Vagina (tissue), 2 donors: ENCODE measurements around the gene PCGF1. TPM values are rescaled to one million over a fixed set of nuclear protein-coding genes. Genes with fewer than 3 reads are reported as not detected.

ENCODE experiments used
- DNase-seq, 2 donors: peaks; one replicate each; pipeline ENCODE4 v3.0.0-alpha.2; 2017; ENCODE audit errors: extremely low spot score in 2 of 2
- H3K27ac ChIP-seq: fragments of 200-600 bp; sonication (generic); one replicate; pipeline ENCODE4 v1.5.1; 2019
- H3K27me3 ChIP-seq: fragments of 200-600 bp; sonication (generic); one replicate; pipeline ENCODE4 v1.5.1; 2019
- H3K36me3 ChIP-seq, 2 donors: fragments of 200-600 bp; sonication (generic); one replicate each; pipeline ENCODE4 v1.5.1; 2017 to 2019
- H3K4me1 ChIP-seq: fragments of 200-600 bp; sonication (generic); one replicate; pipeline ENCODE4 v1.5.1; 2019
- H3K4me3 ChIP-seq, 2 donors: fragments of 200-600 bp; sonication (generic); 1 replicate in 1 of 2; 2 replicates in 1 of 2; pipeline ENCODE4 v1.5.1; 2016 to 2019
- H3K9me3 ChIP-seq: fragments of 200-600 bp; sonication (generic); one replicate; pipeline ENCODE4 v1.5.1; 2019
- POLR2A ChIP-seq, 2 donors: fragments of 450-650 bp; IDR thresholded peaks; one replicate each; pipeline ENCODE4 v1.6.1; 2017; ENCODE audit warnings: antibody characterized with exemption in 2 of 2, mild to moderate bottlenecking in 2 of 2, moderate library complexity in 2 of 2
- POLR2AphosphoS5 ChIP-seq, 2 donors: sonication (generic); formaldehyde crosslinking; IDR thresholded peaks; one replicate each; pipeline ENCODE4 v1.9.0; 2017; ENCODE audit warnings: antibody characterized with exemption in 2 of 2, mild to moderate bottlenecking in 2 of 2, low read depth in 1 of 2; ENCODE audit not compliant: insufficient read depth in 1 of 2
- intact Hi-C: fragments of 100-400 bp; cut with DNase I; formaldehyde crosslinking; loops from one replicate; pipeline ENCODE4 v1.15.1; 2023
- total RNA-seq: library from RNA; depleted of rRNA; stranded (reverse); fragments of >200 nt; gene quantifications from one replicate; pipeline ENCODE4 v1.2.3, GENCODE V29; 2016
- TF ChIP-seq, protein P1 (sequence below), 3 experiments: fragments of 450-650 bp in 2 of 3; fragments of 200-600 bp in 1 of 3; sonication (generic) in 1 of 3; IDR thresholded peaks; one replicate each; pipeline ENCODE4 v1.5.1; 2017 to 2019; ENCODE audit warnings: antibody characterized with exemption in 3 of 3, mild to moderate bottlenecking in 2 of 3, moderate library complexity in 2 of 3

PCGF1 gene
- total RNA-seq, 1 donor from 2014 or later, result 14.7 TPM

GRCh38 chr2:74531666-74532065, 24.2 kb upstream of the PCGF1 start:
- H3K27me3 ChIP-seq, result no peaks in the 10 kb centered on the region
- H3K9me3 ChIP-seq, result no peaks in the 10 kb centered on the region
- H3K27ac ChIP-seq, result no peak overlapping the region
- peaks cover 0 to 16% of the 10 kb centered on the region in 2 donors for H3K36me3 ChIP-seq
- TF ChIP-seq POLR2AphosphoS5 (IDR thresholded peaks at IDR 0.05; ENCODE audit: insufficient read depth in 1 of 2, low read depth in 1 of 2), result no peak
- TF ChIP-seq, protein P1, sequence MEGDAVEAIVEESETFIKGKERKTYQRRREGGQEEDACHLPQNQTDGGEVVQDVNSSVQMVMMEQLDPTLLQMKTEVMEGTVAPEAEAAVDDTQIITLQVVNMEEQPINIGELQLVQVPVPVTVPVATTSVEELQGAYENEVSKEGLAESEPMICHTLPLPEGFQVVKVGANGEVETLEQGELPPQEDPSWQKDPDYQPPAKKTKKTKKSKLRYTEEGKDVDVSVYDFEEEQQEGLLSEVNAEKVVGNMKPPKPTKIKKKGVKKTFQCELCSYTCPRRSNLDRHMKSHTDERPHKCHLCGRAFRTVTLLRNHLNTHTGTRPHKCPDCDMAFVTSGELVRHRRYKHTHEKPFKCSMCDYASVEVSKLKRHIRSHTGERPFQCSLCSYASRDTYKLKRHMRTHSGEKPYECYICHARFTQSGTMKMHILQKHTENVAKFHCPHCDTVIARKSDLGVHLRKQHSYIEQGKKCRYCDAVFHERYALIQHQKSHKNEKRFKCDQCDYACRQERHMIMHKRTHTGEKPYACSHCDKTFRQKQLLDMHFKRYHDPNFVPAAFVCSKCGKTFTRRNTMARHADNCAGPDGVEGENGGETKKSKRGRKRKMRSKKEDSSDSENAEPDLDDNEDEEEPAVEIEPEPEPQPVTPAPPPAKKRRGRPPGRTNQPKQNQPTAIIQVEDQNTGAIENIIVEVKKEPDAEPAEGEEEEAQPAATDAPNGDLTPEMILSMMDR (IDR thresholded peaks at IDR 0.05), result no peak
- TF ChIP-seq POLR2A (IDR thresholded peaks at IDR 0.05), result no peak
- H3K4me1 ChIP-seq, result peaks cover 33% of the 10 kb centered on the region
- intact Hi-C loops, result no loop called here
- DNase-seq, result no peak
- no peak overlapping the region for H3K4me3 ChIP-seq

- Histone ChIP-seq H3K9me3 (no peaks in the 10 kb centered on the region), H3K27me3 (no peaks in the 10 kb centered on the region), H3K4me3 (peak overlapping the region; percentile 87 to 88), H3K27ac (peak overlapping the region; percentile 85), H3K4me1 (peaks cover 33% of the 10 kb centered on the region), H3K36me3 (peaks cover 0 to 25% of the 10 kb centered on the region in 2 donors)
- intact Hi-C loops, result no loop called here
- TF ChIP-seq POLR2AphosphoS5 (IDR thresholded peaks at IDR 0.05; ENCODE audit: insufficient read depth in 1 of 2, low read depth in 1 of 2), result no peak
- TF ChIP-seq, protein P1 (IDR thresholded peaks at IDR 0.05), result no peak
- TF ChIP-seq POLR2A (IDR thresholded peaks at IDR 0.05), result no peak
- DNase-seq, result no peak
Observed at GRCh38 chr2:74530239-74531187, 23.0 kb upstream of the PCGF1 start.

- H3K27ac ChIP-seq, result peak within 1 kb of the TSS; percentile 85
- peak; percentile 97 for TF ChIP-seq POLR2AphosphoS5 (IDR thresholded peaks at IDR 0.05; ENCODE audit: insufficient read depth in 1 of 2, low read depth in 1 of 2)
- peak in 1 of 2 donors; percentile 64 for TF ChIP-seq POLR2A (IDR thresholded peaks at IDR 0.05)
- TF ChIP-seq, protein P1 (IDR thresholded peaks at IDR 0.05), result no peak
- no peaks in the 10 kb centered on the region for H3K9me3 ChIP-seq
- intact Hi-C loops, result loop anchor here (2.0 kb wide), 1 partner anchor 65 kb away; the partner anchor contains the start of gene MOGS
- peak in 1 of 2 donors; percentile 99 for DNase-seq
- H3K27me3 ChIP-seq, result no peaks in the 10 kb centered on the region
- peaks cover 33% of the 10 kb centered on the region for H3K4me1 ChIP-seq
- H3K36me3 ChIP-seq, result peaks cover 0 to 25% of the 10 kb centered on the region in 2 donors
- peak within 1 kb of the TSS; percentile 87 to 88 for H3K4me3 ChIP-seq
Observed at GRCh38 chr2:74529357-74530238, 22.1 kb upstream of the PCGF1 start, which contains the start of the genes AUP1 and HTRA2. Gene AUP1, minus strand, starts transcription at chr2:74529706. Its CDS starts 77 bp downstream, at chr2:74529629. Gene HTRA2, plus strand, starts transcription at chr2:74529933. Its CDS starts 74 bp downstream, at chr2:74530007.

GRCh38 chr2:74528600-74529356, 21.3 kb upstream of the PCGF1 start:
- TF ChIP-seq POLR2A (IDR thresholded peaks at IDR 0.05) (no peak), POLR2AphosphoS5 (IDR thresholded peaks at IDR 0.05; ENCODE audit: insufficient read depth in 1 of 2, low read depth in 1 of 2) (no peak)
- TF ChIP-seq, protein P1 (IDR thresholded peaks at IDR 0.05), result no peak
- peak overlapping the region; percentile 85 for H3K27ac ChIP-seq
- peak overlapping the region; percentile 87 to 88 for H3K4me3 ChIP-seq
- no peaks in the 10 kb centered on the region for H3K9me3 ChIP-seq
- H3K27me3 ChIP-seq, result no peaks in the 10 kb centered on the region
- intact Hi-C loops, result loop anchor here (2.0 kb wide), 1 partner anchor 64 kb away; the partner anchor contains the start of gene MOGS
- H3K36me3 ChIP-seq, result peaks cover 0 to 25% of the 10 kb centered on the region in 2 donors
- H3K4me1 ChIP-seq, result peaks cover 33% of the 10 kb centered on the region
- DNase-seq, result no peak
